Measurements from ENCODE around the gene LRP1. TPM values are rescaled to one million over a fixed set of nuclear protein-coding genes. Genes with fewer than 3 reads are reported as not detected.
A peak's percentile ranks its signal among the peaks of the same experiment; 100 is the strongest.

Gene LRP1
- total RNA-seq, 2 donors from 2014 or later = 53.5 to 198 TPM

GRCh38 chr12:57223191-57224165 lies 95.2 kb downstream of the LRP1 start:
- Histone ChIP-seq H3K27ac (no peak overlapping the region), H3K27me3 (replicated peaks; ENCODE audit: insufficient read depth) (peaks cover 10% of the 10 kb centered on the region), H3K4me3 (no peak overlapping the region), H3K9me3 (no peaks in the 10 kb centered on the region), H3K36me3 (no peaks in the 10 kb centered on the region), H3K4me1 (replicated peaks) (no peaks in the 10 kb centered on the region)
- DNase-seq (ENCODE audit: low spot score) = no peak
- intact Hi-C loops (cut with DNase I) = no loop called here
- WGBS = 73% methylated on average over 22 of the region's 22 CpGs
- TF ChIP-seq POLR2AphosphoS5 (IDR thresholded peaks at IDR 0.05) = no peak
- TF ChIP-seq POLR2A (IDR thresholded peaks at IDR 0.05) = no peak
- TF ChIP-seq, protein P1, sequence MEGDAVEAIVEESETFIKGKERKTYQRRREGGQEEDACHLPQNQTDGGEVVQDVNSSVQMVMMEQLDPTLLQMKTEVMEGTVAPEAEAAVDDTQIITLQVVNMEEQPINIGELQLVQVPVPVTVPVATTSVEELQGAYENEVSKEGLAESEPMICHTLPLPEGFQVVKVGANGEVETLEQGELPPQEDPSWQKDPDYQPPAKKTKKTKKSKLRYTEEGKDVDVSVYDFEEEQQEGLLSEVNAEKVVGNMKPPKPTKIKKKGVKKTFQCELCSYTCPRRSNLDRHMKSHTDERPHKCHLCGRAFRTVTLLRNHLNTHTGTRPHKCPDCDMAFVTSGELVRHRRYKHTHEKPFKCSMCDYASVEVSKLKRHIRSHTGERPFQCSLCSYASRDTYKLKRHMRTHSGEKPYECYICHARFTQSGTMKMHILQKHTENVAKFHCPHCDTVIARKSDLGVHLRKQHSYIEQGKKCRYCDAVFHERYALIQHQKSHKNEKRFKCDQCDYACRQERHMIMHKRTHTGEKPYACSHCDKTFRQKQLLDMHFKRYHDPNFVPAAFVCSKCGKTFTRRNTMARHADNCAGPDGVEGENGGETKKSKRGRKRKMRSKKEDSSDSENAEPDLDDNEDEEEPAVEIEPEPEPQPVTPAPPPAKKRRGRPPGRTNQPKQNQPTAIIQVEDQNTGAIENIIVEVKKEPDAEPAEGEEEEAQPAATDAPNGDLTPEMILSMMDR (IDR thresholded peaks at IDR 0.05) = no peak

DNA sequence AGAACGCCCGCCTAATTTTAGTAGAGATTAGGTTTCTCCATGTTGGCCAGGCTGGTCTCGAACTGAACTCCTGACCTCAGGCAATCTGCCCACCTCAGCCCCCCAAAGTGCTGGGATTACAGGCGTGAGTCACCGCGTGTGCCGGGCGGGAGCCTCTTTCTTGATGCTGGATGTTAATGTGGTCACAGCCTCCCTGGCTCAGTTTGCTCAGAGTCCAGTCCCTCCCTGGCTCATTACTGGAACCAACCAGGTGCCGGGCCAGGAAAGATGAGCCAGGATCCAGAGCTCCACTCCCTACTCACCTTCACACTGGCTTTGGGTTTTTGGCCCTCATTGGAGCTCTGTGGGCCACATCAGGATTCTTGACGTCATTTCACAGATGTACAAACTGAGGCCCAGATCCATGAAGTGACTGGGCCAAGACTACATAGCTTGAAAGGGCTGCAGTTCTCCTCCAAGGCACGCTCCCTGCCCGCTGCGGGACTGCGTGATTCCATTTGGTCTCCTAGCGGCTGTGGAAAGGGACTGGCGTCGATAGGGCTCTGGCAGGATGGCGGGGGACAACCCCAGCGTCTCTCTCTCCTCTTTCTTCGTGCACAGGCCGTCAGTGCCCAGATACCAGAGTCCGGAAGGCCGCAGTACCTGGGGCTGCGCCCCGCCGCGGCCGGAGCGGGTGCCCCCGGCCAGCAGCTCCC lies 96.1 kb downstream of the LRP1 start:
- no peak for DNase-seq (ENCODE audit: low spot score)
- WGBS = 45% methylated on average over 29 of the region's 30 CpGs
- Histone ChIP-seq H3K36me3 (no peaks in the 10 kb centered on the region), H3K27me3 (replicated peaks; ENCODE audit: insufficient read depth) (peaks cover 8% of the 10 kb centered on the region), H3K27ac (no peak overlapping the region), H3K9me3 (no peaks in the 10 kb centered on the region), H3K4me3 (no peak overlapping the region), H3K4me1 (replicated peaks) (peaks cover 2% of the 10 kb centered on the region)
- intact Hi-C loops (cut with DNase I) = no loop called here
- no peak for TF ChIP-seq POLR2AphosphoS5 (IDR thresholded peaks at IDR 0.05)
- no peak for TF ChIP-seq POLR2A (IDR thresholded peaks at IDR 0.05)
- TF ChIP-seq, protein P1 (IDR thresholded peaks at IDR 0.05) = no peak

- Histone ChIP-seq H3K36me3 (no peaks in the 10 kb centered on the region), H3K4me1 (replicated peaks) (peaks cover 3% of the 10 kb centered on the region), H3K9me3 (no peaks in the 10 kb centered on the region), H3K27me3 (replicated peaks; ENCODE audit: insufficient read depth) (peaks cover 7% of the 10 kb centered on the region), H3K27ac (no peak overlapping the region), H3K4me3 (no peak overlapping the region)
- no peak for DNase-seq (ENCODE audit: low spot score)
- TF ChIP-seq POLR2A (IDR thresholded peaks at IDR 0.05) = no peak
- TF ChIP-seq, protein P1 (IDR thresholded peaks at IDR 0.05) = peak in 2 of 4 experiments; percentile 12 to 64
- TF ChIP-seq POLR2AphosphoS5 (IDR thresholded peaks at IDR 0.05) = no peak
- intact Hi-C loops (cut with DNase I) = no loop called here
- 10% methylated on average over 19 of the region's 61 CpGs for WGBS
These were observed 96.8 kb downstream of the LRP1 start for GRCh38 chr12:57224973-57225679.

- intact Hi-C loops (cut with DNase I) = no loop called here
- H3K36me3 ChIP-seq = no peaks in the 10 kb centered on the region
- WGBS = 48% methylated on average over 17 of the region's 18 CpGs
- DNase-seq (ENCODE audit: low spot score) = no peak
- TF ChIP-seq, protein P1 (IDR thresholded peaks at IDR 0.05) = no peak
- TF ChIP-seq POLR2A (IDR thresholded peaks at IDR 0.05) (no peak), POLR2AphosphoS5 (IDR thresholded peaks at IDR 0.05) (no peak)
- peaks cover 9% of the 10 kb centered on the region for H3K4me1 ChIP-seq (replicated peaks)
- H3K27me3 ChIP-seq (replicated peaks; ENCODE audit: insufficient read depth) = peaks cover 7% of the 10 kb centered on the region
- no peaks in the 10 kb centered on the region for H3K9me3 ChIP-seq
- no peak overlapping the region for H3K4me3 ChIP-seq
- no peak overlapping the region for H3K27ac ChIP-seq
These were observed 97.5 kb downstream of the LRP1 start for GRCh38 chr12:57225680-57226210.

Data from prostate gland (tissue), 2 donors.